COLO829 (cell line): Measurements from ENCODE around the gene PLP1.

ENCODE experiments used
- DNase-seq: peaks from one replicate; pipeline ENCODE4 v3.0.0; 2012; ENCODE audit warnings: low spot score

Gene PLP1

GRCh38 chrX:103830848-103831247, 54.2 kb downstream of the PLP1 start:
- no peak for DNase-seq

- DNase-seq: no peak
Measured at GRCh38 chrX:103831342-103831802, 54.7 kb downstream of the PLP1 start.

GRCh38 chrX:103831803-103832544, 55.3 kb downstream of the PLP1 start, which contains the start of gene RAB9B:
RAB9B (minus strand) TSS chrX:103832257; CDS start chrX:103825784, 6,473 bp downstream.
- peak; percentile 63 for DNase-seq

GRCh38 chrX:103839404-103839803, 62.8 kb downstream of the PLP1 start:
- no peak for DNase-seq
